Endothelial cell of umbilical vein (primary cell): ENCODE results near the gene PPP2R5B.

Experiments
- CTCF ChIP-seq, 2 donors: IDR thresholded peaks; 1 replicate in 1 of 2; 2 replicates in 1 of 2; pipeline ENCODE4 v1.5.1; 2011; ENCODE audit warnings: low read length in 2 of 2, mild to moderate bottlenecking in 2 of 2, moderate library complexity in 2 of 2, control low read depth in 1 of 2, inconsistent platforms in 1 of 2, low read depth in 1 of 2; ENCODE audit not compliant: insufficient read depth in 1 of 2; ENCODE audit errors: extremely low read depth in 1 of 2
- EZH2 ChIP-seq: IDR thresholded peaks from 2 replicates; pipeline ENCODE4 v1.6.1; 2012; ENCODE audit warnings: borderline replicate concordance, low read depth, mild to moderate bottlenecking, moderate library complexity, low read length, inconsistent platforms; ENCODE audit not compliant: severe bottlenecking
- FOS ChIP-seq: IDR thresholded peaks from 2 replicates; pipeline ENCODE4 v1.6.1; 2011; ENCODE audit warnings: mild to moderate bottlenecking, low read length, moderate library complexity, borderline replicate concordance; ENCODE audit not compliant: insufficient read depth
- GATA2 ChIP-seq: IDR thresholded peaks from 2 replicates; pipeline ENCODE4 v1.7.0; 2011; ENCODE audit warnings: low read depth, mild to moderate bottlenecking, moderate library complexity, mixed read lengths, low read length; ENCODE audit not compliant: insufficient read length, insufficient read depth
- JUN ChIP-seq: IDR thresholded peaks from 2 replicates; pipeline ENCODE4 v1.6.1; 2011; ENCODE audit warnings: borderline replicate concordance, low read depth; ENCODE audit not compliant: insufficient read length, insufficient read depth
- POLR2A ChIP-seq: IDR thresholded peaks from 2 replicates; pipeline ENCODE4 v1.6.1; 2012; ENCODE audit warnings: low read depth, mild to moderate bottlenecking, control low read depth, low read length
- POLR2AphosphoS5 ChIP-seq: IDR thresholded peaks from 2 replicates; pipeline ENCODE4 v1.6.1; 2012; ENCODE audit warnings: low read depth, mild to moderate bottlenecking, control low read depth, low read length, moderate library complexity; ENCODE audit not compliant: insufficient read depth
- TF ChIP-seq, protein P1 (sequence below): IDR thresholded peaks from 2 replicates; pipeline ENCODE4 v1.6.1; 2011; ENCODE audit not compliant: insufficient read depth, insufficient read length

DNA sequence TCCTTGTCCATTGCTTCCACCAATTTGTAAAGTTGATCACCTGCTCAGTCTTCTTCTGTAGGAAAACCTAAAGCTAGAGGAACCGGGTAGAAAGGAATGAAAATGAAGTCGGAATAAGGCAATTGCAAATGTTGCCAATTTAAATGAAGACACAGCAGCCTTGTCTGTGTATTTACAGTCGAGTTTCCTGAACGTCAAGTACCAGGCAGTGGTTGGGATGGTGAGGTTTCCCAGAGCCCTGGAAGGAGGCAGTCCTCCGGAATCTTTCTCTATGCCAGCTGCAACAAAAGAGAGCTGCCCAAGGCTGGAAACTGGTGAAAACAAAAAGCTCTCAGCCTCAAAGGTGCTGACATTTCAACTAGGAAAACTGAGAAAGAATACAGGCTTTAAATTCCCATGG, 29.7 kb downstream of the PPP2R5B start:
- TF ChIP-seq POLR2AphosphoS5 (no peak), CTCF (IDR thresholded peaks at IDR 0.05; ENCODE audit: extremely low read depth in 1 of 2, insufficient read depth in 1 of 2, low read depth in 1 of 2, low read length in 2 of 2) (no peak), JUN (no peak), EZH2 (no peak), POLR2A (no peak), FOS (no peak), GATA2 (no peak)
- TF ChIP-seq, protein P1, sequence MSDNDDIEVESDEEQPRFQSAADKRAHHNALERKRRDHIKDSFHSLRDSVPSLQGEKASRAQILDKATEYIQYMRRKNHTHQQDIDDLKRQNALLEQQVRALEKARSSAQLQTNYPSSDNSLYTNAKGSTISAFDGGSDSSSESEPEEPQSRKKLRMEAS, result no peak
